Measurements from ENCODE around the gene PIP4K2A. TPM values are rescaled to one million over a fixed set of nuclear protein-coding genes. Genes with fewer than 3 reads are reported as not detected.

The PIP4K2A gene
- total and polyA plus RNA-seq, 2 donors (not counting 3 experiments of a cell fraction or from before 2014, with no cell fraction given): 11.8 to 32.6 TPM

GRCh38 chr10:22612318-22612717, 102.1 kb downstream of the PIP4K2A start:
- ChIA-PET POLR2A (no interaction called here), CTCF (interaction anchor here (1.5 to 2.5 kb wide), 2 partner anchors 10 to 13 kb away, joined by 3 to 5 read pairs; no protein-coding TSS in a partner anchor)
- no TSS peak for BruUV-seq (replicated peaks)
- Histone ChIP-seq H4K20me1 (replicated peaks; ENCODE audit: control insufficient read depth, extremely low read depth, insufficient read depth, low read length) (no peaks in the 10 kb centered on the region), H3K9me1 (replicated peaks; ENCODE audit: control insufficient read depth, extremely low read depth, insufficient read depth, low read length) (no peaks in the 10 kb centered on the region), H3K9me3 (replicated peaks; ENCODE audit: control insufficient read depth, insufficient read depth, low read length) (no peaks in the 10 kb centered on the region), H3K27me3 (ENCODE audit: control insufficient read depth in 2 of 2, insufficient read depth in 2 of 2, low read length in 2 of 2) (no peaks in the 10 kb centered on the region), H3K4me2 (ENCODE audit: insufficient read depth, low read length) (no peak overlapping the region), H3K36me3 (ENCODE audit: control insufficient read depth in 2 of 2, extremely low read depth in 1 of 2, insufficient read depth in 2 of 2, low read length in 2 of 2) (peaks cover 0 to 4% of the 10 kb centered on the region in 2 experiments), H3K4me1 (ENCODE audit: control insufficient read depth, extremely low read depth, insufficient read depth, low read length) (peaks cover 6% of the 10 kb centered on the region), H3K79me2 (ENCODE audit: control insufficient read depth, insufficient read depth, low read length) (peaks cover 4% of the 10 kb centered on the region), H2AFZ (ENCODE audit: low read depth, low read length) (no peak overlapping the region), H3K4me3 (replicated peaks in 1 of 3; ENCODE audit: insufficient read depth in 1 of 3, low read depth in 1 of 3, low read length in 3 of 3) (no peak overlapping the region), H3K27ac (ENCODE audit: insufficient read depth, low read depth, low read length) (no peak overlapping the region), H3K9ac (replicated peaks; ENCODE audit: extremely low read depth, insufficient read depth, low read length) (no peak overlapping the region)
- FAIRE-seq: no peak
- TF ChIP-seq POLR2A (IDR thresholded peaks at IDR 0.05; ENCODE audit: low read depth, low read length): no peak
- no peak for TF ChIP-seq CTCF (IDR thresholded peaks at IDR 0.05; ENCODE audit: extremely low read depth in 1 of 2, insufficient read depth in 1 of 2, low read depth in 1 of 2, low read length in 2 of 2)
- TF ChIP-seq FOS (IDR thresholded peaks at IDR 0.05; ENCODE audit: borderline replicate concordance, insufficient read depth, low read length): no peak
- TF ChIP-seq GATA2 (IDR thresholded peaks at IDR 0.05; ENCODE audit: insufficient read depth, insufficient read length, low read depth, low read length): no peak
- TF ChIP-seq, protein P1, sequence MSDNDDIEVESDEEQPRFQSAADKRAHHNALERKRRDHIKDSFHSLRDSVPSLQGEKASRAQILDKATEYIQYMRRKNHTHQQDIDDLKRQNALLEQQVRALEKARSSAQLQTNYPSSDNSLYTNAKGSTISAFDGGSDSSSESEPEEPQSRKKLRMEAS (IDR thresholded peaks at IDR 0.05; ENCODE audit: insufficient read depth, insufficient read length): no peak
- no peak for TF ChIP-seq JUN (IDR thresholded peaks at IDR 0.05; ENCODE audit: borderline replicate concordance, insufficient read depth, insufficient read length, low read depth)
- no peak for TF ChIP-seq MYC (IDR thresholded peaks at IDR 0.05; ENCODE audit: low read depth, low read length)
- TF ChIP-seq EZH2 (IDR thresholded peaks at IDR 0.05; ENCODE audit: borderline replicate concordance, low read depth, low read length, severe bottlenecking): no peak
- TF ChIP-seq POLR2AphosphoS5 (IDR thresholded peaks at IDR 0.05; ENCODE audit: insufficient read depth, low read depth, low read length): no peak
- intact Hi-C loops (cut with micrococcal nuclease): no loop called here
- DNase-seq (ENCODE audit: low read depth, low spot score): no peak
- dilution Hi-C loops (cut with MboI; ENCODE audit: extremely low pct_ligation_motif_present, low sequenced_read_pairs): no loop called here
